Peyer's patch (tissue), 4 donors: ENCODE measurements around the gene RGS3.

ENCODE experiments used
- POLR2A ChIP-seq, 2 donors: fragments of 450-650 bp; IDR thresholded peaks; one replicate each; pipeline ENCODE4 v1.5.1; 2017; ENCODE audit warnings: antibody characterized with exemption in 2 of 2, mild to moderate bottlenecking in 2 of 2, moderate library complexity in 2 of 2
- TF ChIP-seq, protein P1 (sequence below), 6 experiments: fragments of 450-650 bp in 4 of 6; fragments of 200-600 bp in 2 of 6; sonication (generic) in 1 of 6; IDR thresholded peaks; one replicate each; pipeline ENCODE4 v1.5.1; 2017 to 2019; ENCODE audit warnings: antibody characterized with exemption in 6 of 6, mild to moderate bottlenecking in 3 of 6, moderate library complexity in 1 of 6

DNA sequence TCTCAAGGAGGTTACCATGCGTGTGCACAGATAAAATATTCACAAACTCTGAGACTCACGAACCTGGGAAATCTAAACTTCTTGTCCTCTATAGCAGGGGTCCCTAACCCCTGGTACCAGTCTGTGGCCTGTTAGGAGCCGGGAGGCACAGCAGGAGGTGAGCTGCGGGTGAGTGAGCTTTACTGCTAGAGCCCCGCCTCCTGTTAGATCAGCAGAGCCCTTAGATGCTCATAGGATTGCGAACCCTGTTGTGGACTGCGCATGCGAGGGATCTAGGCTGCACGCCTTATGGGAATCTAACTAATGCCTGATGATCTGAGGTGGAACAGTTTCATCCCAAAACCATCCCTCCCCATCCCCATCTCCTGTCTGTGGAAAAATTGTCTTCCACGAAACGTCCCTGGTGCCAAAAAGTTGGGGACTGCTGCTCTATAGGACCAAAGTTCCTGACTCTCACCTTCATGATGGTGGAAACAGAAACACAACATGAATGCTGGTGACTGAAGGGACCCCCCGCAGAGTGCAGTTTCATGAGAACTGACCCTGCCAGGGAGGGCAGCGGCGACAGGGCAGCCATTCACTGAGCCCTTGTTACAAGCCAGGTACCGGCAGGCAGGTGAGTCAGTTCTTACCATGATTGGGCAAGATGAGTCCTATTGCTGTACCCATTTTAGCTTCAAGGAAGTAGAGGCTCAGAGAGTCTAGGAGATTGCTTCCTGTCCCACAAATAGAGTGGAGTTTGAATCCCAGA is 181.9 kb downstream of the RGS3 start:
- no peak for TF ChIP-seq POLR2A (IDR thresholded peaks at IDR 0.05)
- TF ChIP-seq, protein P1, sequence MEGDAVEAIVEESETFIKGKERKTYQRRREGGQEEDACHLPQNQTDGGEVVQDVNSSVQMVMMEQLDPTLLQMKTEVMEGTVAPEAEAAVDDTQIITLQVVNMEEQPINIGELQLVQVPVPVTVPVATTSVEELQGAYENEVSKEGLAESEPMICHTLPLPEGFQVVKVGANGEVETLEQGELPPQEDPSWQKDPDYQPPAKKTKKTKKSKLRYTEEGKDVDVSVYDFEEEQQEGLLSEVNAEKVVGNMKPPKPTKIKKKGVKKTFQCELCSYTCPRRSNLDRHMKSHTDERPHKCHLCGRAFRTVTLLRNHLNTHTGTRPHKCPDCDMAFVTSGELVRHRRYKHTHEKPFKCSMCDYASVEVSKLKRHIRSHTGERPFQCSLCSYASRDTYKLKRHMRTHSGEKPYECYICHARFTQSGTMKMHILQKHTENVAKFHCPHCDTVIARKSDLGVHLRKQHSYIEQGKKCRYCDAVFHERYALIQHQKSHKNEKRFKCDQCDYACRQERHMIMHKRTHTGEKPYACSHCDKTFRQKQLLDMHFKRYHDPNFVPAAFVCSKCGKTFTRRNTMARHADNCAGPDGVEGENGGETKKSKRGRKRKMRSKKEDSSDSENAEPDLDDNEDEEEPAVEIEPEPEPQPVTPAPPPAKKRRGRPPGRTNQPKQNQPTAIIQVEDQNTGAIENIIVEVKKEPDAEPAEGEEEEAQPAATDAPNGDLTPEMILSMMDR (IDR thresholded peaks at IDR 0.05): no peak
